PC-9 (cell line): ENCODE results near the gene RPS3A.

Experiments
- EZH2 ChIP-seq: fragments of 200-600 bp; sonication (generic); IDR thresholded peaks from 2 replicates; pipeline ENCODE4 v1.8.0; 2017; ENCODE audit warnings: antibody characterized with exemption, low read depth
- TF ChIP-seq, protein P1 (sequence below): fragments of 200-600 bp; sonication (generic); conservative IDR thresholded peaks from 2 replicates; pipeline ENCODE4 v1.6.1; 2017; ENCODE audit warnings: mixed run types, antibody characterized with exemption, mild to moderate bottlenecking, moderate library complexity

DNA sequence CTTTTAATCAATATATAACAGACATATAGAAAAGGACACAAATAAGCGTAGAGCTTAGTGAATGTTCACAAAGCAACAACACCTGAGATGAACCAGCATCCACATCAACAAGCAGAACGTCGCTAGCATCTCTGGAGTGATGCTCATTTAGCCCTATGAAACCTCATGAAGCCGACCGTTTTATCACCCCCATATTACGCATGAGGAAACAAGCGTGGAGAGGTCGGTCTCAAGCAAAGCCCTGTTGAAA is 524 bp upstream of the RPS3A start:
- TF ChIP-seq EZH2, result no peak
- TF ChIP-seq, protein P1, sequence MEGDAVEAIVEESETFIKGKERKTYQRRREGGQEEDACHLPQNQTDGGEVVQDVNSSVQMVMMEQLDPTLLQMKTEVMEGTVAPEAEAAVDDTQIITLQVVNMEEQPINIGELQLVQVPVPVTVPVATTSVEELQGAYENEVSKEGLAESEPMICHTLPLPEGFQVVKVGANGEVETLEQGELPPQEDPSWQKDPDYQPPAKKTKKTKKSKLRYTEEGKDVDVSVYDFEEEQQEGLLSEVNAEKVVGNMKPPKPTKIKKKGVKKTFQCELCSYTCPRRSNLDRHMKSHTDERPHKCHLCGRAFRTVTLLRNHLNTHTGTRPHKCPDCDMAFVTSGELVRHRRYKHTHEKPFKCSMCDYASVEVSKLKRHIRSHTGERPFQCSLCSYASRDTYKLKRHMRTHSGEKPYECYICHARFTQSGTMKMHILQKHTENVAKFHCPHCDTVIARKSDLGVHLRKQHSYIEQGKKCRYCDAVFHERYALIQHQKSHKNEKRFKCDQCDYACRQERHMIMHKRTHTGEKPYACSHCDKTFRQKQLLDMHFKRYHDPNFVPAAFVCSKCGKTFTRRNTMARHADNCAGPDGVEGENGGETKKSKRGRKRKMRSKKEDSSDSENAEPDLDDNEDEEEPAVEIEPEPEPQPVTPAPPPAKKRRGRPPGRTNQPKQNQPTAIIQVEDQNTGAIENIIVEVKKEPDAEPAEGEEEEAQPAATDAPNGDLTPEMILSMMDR, result no peak
